Measurements from ENCODE around the gene GLIS2. TPM values are rescaled to one million over a fixed set of nuclear protein-coding genes. Genes with fewer than 3 reads are reported as not detected.

GLIS2 gene
- polyA plus RNA-seq, 1 experiment: 2.2 TPM

DNA sequence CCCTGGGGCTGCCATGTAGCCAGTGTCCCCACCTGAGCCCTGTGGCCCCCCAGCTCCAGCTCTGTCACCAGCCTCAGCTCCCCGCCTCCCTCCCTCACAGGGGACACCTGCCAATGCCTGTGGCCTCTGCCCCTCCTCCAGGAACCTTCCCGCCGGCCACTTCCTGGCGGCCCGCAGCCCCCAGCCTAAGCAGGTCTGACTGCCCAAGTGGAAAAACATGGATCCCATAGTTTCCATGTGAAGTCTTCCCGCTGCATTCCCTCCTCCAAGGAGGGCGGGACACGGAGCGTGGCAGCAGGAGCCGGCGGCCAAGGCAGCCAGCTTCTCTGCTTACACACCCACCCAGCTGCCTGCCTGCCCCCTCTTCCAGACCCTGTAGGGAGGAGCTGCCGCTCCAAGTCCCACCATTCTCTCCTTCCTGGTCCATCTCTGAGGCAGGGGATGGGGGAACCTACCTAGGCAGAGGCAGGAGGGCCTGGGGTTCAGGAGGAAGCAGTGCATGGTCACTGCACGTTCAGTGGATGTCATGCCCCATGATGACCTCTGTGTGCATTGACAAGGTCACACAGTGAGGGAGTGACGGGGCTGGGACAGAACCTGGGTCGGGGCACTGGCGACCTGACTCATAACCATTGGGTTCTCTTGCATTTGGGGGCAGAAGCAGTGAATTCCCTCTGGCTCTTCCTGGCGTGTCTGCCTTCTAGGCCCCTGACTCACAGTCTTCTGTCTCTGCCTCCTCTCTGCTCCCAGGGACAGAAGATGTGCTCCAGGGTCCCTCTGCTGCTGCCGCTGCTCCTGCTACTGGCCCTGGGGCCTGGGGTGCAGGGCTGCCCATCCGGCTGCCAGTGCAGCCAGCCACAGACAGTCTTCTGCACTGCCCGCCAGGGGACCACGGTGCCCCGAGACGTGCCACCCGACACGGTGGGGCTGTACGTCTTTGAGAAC is 64.5 kb downstream of the GLIS2 start:
- Histone ChIP-seq H3K9me3 (ENCODE audit: control insufficient read depth, insufficient read depth, low read length) (peaks cover 4% of the 10 kb centered on the region; the same call in 1 of the 2 replicates), H3K4me3 (ENCODE audit: low read depth, low read length) (no peak overlapping the region), H3K27ac (ENCODE audit: low read depth, low read length) (no peak overlapping the region), H3K27me3 (ENCODE audit: control insufficient read depth, insufficient read depth, low read length) (no peaks in the 10 kb centered on the region)
- no peak for DNase-seq (ENCODE audit: low read depth, low spot score)
- POLR2A ChIA-PET: interaction anchor here (0.6 kb wide), 1 partner anchor 28 kb away, joined by 4 read pairs; no protein-coding TSS in a partner anchor
- TF ChIP-seq, protein P1, sequence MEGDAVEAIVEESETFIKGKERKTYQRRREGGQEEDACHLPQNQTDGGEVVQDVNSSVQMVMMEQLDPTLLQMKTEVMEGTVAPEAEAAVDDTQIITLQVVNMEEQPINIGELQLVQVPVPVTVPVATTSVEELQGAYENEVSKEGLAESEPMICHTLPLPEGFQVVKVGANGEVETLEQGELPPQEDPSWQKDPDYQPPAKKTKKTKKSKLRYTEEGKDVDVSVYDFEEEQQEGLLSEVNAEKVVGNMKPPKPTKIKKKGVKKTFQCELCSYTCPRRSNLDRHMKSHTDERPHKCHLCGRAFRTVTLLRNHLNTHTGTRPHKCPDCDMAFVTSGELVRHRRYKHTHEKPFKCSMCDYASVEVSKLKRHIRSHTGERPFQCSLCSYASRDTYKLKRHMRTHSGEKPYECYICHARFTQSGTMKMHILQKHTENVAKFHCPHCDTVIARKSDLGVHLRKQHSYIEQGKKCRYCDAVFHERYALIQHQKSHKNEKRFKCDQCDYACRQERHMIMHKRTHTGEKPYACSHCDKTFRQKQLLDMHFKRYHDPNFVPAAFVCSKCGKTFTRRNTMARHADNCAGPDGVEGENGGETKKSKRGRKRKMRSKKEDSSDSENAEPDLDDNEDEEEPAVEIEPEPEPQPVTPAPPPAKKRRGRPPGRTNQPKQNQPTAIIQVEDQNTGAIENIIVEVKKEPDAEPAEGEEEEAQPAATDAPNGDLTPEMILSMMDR (IDR thresholded peaks at IDR 0.05; ENCODE audit: low read depth, low read length): no peak
- CTCF ChIA-PET: interaction anchor here (9.1 kb wide), 1 partner anchor 23 kb away, joined by 55 read pairs; no protein-coding TSS in a partner anchor

DNA sequence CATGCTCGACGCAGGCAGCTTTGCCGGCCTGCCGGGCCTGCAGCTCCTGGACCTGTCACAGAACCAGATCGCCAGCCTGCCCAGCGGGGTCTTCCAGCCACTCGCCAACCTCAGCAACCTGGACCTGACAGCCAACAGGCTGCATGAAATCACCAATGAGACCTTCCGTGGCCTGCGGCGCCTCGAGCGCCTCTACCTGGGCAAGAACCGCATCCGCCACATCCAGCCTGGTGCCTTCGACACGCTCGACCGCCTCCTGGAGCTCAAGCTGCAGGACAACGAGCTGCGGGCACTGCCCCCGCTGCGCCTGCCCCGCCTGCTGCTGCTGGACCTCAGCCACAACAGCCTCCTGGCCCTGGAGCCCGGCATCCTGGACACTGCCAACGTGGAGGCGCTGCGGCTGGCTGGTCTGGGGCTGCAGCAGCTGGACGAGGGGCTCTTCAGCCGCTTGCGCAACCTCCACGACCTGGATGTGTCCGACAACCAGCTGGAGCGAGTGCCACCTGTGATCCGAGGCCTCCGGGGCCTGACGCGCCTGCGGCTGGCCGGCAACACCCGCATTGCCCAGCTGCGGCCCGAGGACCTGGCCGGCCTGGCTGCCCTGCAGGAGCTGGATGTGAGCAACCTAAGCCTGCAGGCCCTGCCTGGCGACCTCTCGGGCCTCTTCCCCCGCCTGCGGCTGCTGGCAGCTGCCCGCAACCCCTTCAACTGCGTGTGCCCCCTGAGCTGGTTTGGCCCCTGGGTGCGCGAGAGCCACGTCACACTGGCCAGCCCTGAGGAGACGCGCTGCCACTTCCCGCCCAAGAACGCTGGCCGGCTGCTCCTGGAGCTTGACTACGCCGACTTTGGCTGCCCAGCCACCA is 65.4 kb downstream of the GLIS2 start:
- no peaks in the 10 kb centered on the region for H3K27me3 ChIP-seq (ENCODE audit: control insufficient read depth, insufficient read depth, low read length)
- no peak overlapping the region for H3K4me3 ChIP-seq (ENCODE audit: low read depth, low read length)
- H3K9me3 ChIP-seq (ENCODE audit: control insufficient read depth, insufficient read depth, low read length): peaks cover 4% of the 10 kb centered on the region; the same call in 1 of the 2 replicates
- ChIA-PET CTCF (interaction anchor here (9.1 kb wide), 1 partner anchor 22 kb away, joined by 55 read pairs; no protein-coding TSS in a partner anchor), POLR2A (interaction anchor here (0.9 kb wide), 1 partner anchor 8 kb away, joined by 4 read pairs; no protein-coding TSS in a partner anchor)
- H3K27ac ChIP-seq (ENCODE audit: low read depth, low read length): no peak overlapping the region
- TF ChIP-seq, protein P1 (IDR thresholded peaks at IDR 0.05; ENCODE audit: low read depth, low read length): no peak
- DNase-seq (ENCODE audit: low read depth, low spot score): no peak

- no peak for DNase-seq (ENCODE audit: low read depth, low spot score)
- Histone ChIP-seq H3K9me3 (ENCODE audit: control insufficient read depth, insufficient read depth, low read length) (peaks cover 4% of the 10 kb centered on the region; the same call in 1 of the 2 replicates), H3K27me3 (ENCODE audit: control insufficient read depth, insufficient read depth, low read length) (no peaks in the 10 kb centered on the region), H3K27ac (ENCODE audit: low read depth, low read length) (no peak overlapping the region), H3K4me3 (ENCODE audit: low read depth, low read length) (no peak overlapping the region)
- ChIA-PET POLR2A (interaction anchor here (0.9 kb wide), 1 partner anchor 9 kb away, joined by 4 read pairs; no protein-coding TSS in a partner anchor), CTCF (no interaction called here)
- TF ChIP-seq, protein P1 (IDR thresholded peaks at IDR 0.05; ENCODE audit: low read depth, low read length): no peak
Measured at GRCh38 chr16:4381935-4382794, 66.3 kb downstream of the GLIS2 start.

DNA sequence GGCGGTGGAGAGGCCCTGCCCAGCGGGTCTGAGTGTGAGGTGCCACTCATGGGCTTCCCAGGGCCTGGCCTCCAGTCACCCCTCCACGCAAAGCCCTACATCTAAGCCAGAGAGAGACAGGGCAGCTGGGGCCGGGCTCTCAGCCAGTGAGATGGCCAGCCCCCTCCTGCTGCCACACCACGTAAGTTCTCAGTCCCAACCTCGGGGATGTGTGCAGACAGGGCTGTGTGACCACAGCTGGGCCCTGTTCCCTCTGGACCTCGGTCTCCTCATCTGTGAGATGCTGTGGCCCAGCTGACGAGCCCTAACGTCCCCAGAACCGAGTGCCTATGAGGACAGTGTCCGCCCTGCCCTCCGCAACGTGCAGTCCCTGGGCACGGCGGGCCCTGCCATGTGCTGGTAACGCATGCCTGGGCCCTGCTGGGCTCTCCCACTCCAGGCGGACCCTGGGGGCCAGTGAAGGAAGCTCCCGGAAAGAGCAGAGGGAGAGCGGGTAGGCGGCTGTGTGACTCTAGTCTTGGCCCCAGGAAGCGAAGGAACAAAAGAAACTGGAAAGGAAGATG is 67.0 kb downstream of the GLIS2 start:
- Histone ChIP-seq H3K4me3 (ENCODE audit: low read depth, low read length) (no peak overlapping the region), H3K9me3 (ENCODE audit: control insufficient read depth, insufficient read depth, low read length) (peaks cover 4% of the 10 kb centered on the region; the same call in 1 of the 2 replicates), H3K27me3 (ENCODE audit: control insufficient read depth, insufficient read depth, low read length) (no peaks in the 10 kb centered on the region), H3K27ac (ENCODE audit: low read depth, low read length) (no peak overlapping the region)
- POLR2A ChIA-PET: no interaction called here
- no peak for DNase-seq (ENCODE audit: low read depth, low spot score)
- CTCF ChIA-PET: no interaction called here
- TF ChIP-seq, protein P1 (IDR thresholded peaks at IDR 0.05; ENCODE audit: low read depth, low read length): no peak
